Nephron (organoid): Measurements from ENCODE around the gene BRWD1.

Experiments
- H3K27ac Mint-ChIP-seq, 3 experiments: 2 replicates each; pipeline ENCODE4 v1.8.0; 2020; ENCODE audit warnings: mixed read lengths in 3 of 3, mild to moderate bottlenecking in 2 of 3, moderate library complexity in 1 of 3
- H3K27me3 Mint-ChIP-seq: 2 replicates; pipeline ENCODE4 v1.8.0; 2021; ENCODE audit warnings: low read depth, mild to moderate bottlenecking, moderate library complexity, mixed read lengths
- H3K36me3 Mint-ChIP-seq: 2 replicates; pipeline ENCODE4 v1.8.0; 2020; ENCODE audit warnings: low read depth, mixed read lengths
- H3K4me1 Mint-ChIP-seq: 2 replicates; pipeline ENCODE4 v1.8.0; 2020; ENCODE audit warnings: mixed read lengths
- H3K4me3 Mint-ChIP-seq, 3 experiments: 2 replicates each; pipeline ENCODE4 v1.8.0; 2020; ENCODE audit warnings: mild to moderate bottlenecking in 3 of 3, mixed read lengths in 3 of 3, moderate library complexity in 2 of 3
- H3K9me3 Mint-ChIP-seq: 2 replicates; pipeline ENCODE4 v1.8.0; 2020; ENCODE audit warnings: mixed read lengths
- TF ChIP-seq, protein P1 (sequence below), 3 experiments: fragments of 200-600 bp; sonication (generic); IDR thresholded peaks; one replicate each; pipeline ENCODE4 v1.5.0; 2021; ENCODE audit warnings: antibody characterized with exemption in 3 of 3; ENCODE audit not compliant: unreplicated experiment in 3 of 3

The BRWD1 gene

DNA sequence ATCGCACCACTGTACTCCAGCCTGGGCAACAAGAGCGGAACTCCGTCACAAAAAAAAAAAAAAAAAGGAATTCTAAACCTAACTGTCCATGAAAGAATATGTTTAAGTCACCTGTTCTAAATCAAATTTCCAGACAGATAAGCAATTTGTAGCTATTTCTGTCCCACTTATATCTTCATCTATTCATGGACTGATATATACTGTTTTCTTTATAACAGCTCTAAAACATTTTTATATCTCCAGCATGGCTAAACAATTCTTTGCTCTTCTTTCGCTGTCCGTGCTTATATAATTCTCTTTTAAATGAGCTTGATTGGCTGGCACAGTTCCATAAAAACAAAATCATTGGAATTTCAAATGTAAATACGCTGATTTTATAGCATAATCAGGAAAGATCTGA, 30.5 kb downstream of the BRWD1 start:
- Mint-ChIP-seq H3K9me3 (no peaks in the 10 kb centered on the region), H3K4me3 (no peak overlapping the region), H3K36me3 (peaks cover 60% of the 10 kb centered on the region), H3K4me1 (no peaks in the 10 kb centered on the region), H3K27me3 (no peaks in the 10 kb centered on the region), H3K27ac (no peak overlapping the region)
- TF ChIP-seq, protein P1, sequence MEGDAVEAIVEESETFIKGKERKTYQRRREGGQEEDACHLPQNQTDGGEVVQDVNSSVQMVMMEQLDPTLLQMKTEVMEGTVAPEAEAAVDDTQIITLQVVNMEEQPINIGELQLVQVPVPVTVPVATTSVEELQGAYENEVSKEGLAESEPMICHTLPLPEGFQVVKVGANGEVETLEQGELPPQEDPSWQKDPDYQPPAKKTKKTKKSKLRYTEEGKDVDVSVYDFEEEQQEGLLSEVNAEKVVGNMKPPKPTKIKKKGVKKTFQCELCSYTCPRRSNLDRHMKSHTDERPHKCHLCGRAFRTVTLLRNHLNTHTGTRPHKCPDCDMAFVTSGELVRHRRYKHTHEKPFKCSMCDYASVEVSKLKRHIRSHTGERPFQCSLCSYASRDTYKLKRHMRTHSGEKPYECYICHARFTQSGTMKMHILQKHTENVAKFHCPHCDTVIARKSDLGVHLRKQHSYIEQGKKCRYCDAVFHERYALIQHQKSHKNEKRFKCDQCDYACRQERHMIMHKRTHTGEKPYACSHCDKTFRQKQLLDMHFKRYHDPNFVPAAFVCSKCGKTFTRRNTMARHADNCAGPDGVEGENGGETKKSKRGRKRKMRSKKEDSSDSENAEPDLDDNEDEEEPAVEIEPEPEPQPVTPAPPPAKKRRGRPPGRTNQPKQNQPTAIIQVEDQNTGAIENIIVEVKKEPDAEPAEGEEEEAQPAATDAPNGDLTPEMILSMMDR (IDR thresholded peaks at IDR 0.05; ENCODE audit: unreplicated experiment in 3 of 3), result no peak

DNA sequence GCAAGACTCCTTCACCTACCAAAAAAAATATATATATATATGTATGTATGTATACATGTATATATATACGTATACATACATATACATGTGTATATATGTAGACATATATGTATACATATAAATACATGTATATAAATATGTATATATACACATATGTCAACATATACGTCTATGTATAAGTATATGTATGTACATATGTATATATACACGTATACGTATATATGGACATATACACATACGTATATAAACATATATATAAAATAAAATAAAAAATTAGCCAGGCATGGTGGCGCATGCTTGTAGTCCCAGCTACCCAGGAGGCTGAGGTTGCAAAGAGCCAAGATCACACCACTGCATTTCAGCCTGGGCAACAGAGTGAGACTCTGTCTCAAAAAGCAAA, 31.6 kb downstream of the BRWD1 start:
- Mint-ChIP-seq H3K4me3 (no peak overlapping the region), H3K36me3 (peaks cover 55% of the 10 kb centered on the region), H3K9me3 (no peaks in the 10 kb centered on the region), H3K27ac (no peak overlapping the region), H3K27me3 (no peaks in the 10 kb centered on the region), H3K4me1 (no peaks in the 10 kb centered on the region)
- TF ChIP-seq, protein P1 (IDR thresholded peaks at IDR 0.05; ENCODE audit: unreplicated experiment in 3 of 3), result no peak

DNA sequence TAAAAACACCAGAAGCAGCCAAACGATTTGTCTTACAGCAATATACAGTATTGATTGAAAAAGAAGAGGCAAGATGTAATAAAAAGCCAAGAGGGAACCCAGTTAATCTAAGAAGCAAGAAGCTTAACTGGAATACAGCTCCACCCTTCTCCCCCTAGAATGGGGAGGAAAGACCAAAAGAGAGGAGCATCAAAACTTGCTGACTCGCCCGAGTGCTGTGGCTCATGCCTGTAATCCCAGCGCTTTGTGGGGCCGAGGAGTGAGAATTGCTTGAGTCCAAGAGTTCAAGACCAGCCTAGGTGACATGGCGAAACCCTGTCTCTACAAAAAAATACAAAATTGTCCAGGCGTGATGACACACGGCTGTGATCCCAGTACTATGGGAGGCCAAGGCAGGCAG, 32.2 kb downstream of the BRWD1 start:
- H3K27ac Mint-ChIP-seq, result peak overlapping the region in 1 of 3 experiments; percentile 1
- H3K9me3 Mint-ChIP-seq, result no peaks in the 10 kb centered on the region
- TF ChIP-seq, protein P1 (IDR thresholded peaks at IDR 0.05; ENCODE audit: unreplicated experiment in 3 of 3), result no peak
- no peaks in the 10 kb centered on the region for H3K27me3 Mint-ChIP-seq
- no peak overlapping the region for H3K4me3 Mint-ChIP-seq
- no peaks in the 10 kb centered on the region for H3K4me1 Mint-ChIP-seq
- peaks cover 52% of the 10 kb centered on the region for H3K36me3 Mint-ChIP-seq

DNA sequence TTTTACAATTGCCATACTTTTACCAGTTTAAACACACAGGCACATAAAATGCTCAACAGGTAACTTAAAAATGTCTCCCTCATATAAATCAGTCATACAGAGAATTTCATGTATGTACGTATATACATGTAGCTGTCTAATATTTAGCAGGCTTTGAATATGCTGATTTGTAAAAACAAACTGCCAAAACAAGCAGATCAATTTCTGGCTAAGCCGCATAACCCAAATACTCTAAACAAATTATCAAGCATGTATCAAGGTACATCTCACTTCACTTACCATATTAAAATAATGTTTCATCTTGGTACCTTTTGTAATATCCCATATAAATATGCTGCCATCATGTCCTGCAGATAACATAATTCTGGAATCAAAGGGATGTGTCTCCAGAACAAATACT, 43.8 kb downstream of the BRWD1 start:
- Mint-ChIP-seq H3K9me3 (no peaks in the 10 kb centered on the region), H3K4me1 (no peaks in the 10 kb centered on the region), H3K27ac (no peak overlapping the region), H3K36me3 (peaks cover 67% of the 10 kb centered on the region), H3K27me3 (no peaks in the 10 kb centered on the region), H3K4me3 (no peak overlapping the region)
- TF ChIP-seq, protein P1 (IDR thresholded peaks at IDR 0.05; ENCODE audit: unreplicated experiment in 3 of 3), result no peak

DNA sequence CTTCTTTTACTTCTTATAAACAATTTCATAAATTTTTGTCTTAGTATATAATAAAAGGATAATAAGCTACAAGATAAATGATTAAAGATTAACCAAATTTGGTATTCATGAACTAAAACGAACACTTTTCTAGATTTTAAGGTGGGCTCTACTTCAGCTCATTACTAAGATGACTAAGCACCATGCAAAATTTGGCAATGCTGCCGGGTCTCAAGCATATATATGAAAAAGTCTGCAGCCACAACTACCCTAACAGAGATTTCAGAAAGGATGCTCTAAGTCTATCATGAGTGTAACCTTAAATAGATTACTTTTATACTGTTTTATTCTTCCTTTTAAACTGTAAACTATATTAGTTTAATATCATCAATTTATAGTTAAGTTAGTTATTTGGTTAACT, 47.8 kb downstream of the BRWD1 start:
- H3K4me1 Mint-ChIP-seq, result no peaks in the 10 kb centered on the region
- TF ChIP-seq, protein P1 (IDR thresholded peaks at IDR 0.05; ENCODE audit: unreplicated experiment in 3 of 3), result no peak
- no peaks in the 10 kb centered on the region for H3K27me3 Mint-ChIP-seq
- H3K4me3 Mint-ChIP-seq, result no peak overlapping the region
- H3K9me3 Mint-ChIP-seq, result no peaks in the 10 kb centered on the region
- peaks cover 76% of the 10 kb centered on the region for H3K36me3 Mint-ChIP-seq
- H3K27ac Mint-ChIP-seq, result no peak overlapping the region

DNA sequence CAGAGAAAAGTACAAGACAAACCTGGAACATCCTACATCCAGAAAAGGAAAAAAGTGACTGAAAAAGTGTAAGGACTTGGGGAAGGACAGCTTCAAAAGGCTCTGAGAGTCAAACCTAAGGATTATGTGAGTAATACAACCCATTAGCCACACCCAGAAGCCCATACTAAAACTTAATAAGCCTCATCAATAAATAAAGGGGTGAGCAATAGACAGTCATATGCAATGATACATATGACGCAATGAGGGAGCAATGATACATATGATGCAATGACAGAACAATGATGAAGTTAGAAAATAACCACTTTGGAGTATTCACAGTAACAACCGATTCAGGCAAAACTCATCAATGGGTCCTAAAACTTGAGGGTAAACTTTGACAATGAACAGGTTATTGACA, 50.1 kb downstream of the BRWD1 start:
- TF ChIP-seq, protein P1 (IDR thresholded peaks at IDR 0.05; ENCODE audit: unreplicated experiment in 3 of 3), result no peak
- Mint-ChIP-seq H3K36me3 (peaks cover 69% of the 10 kb centered on the region), H3K27ac (no peak overlapping the region), H3K27me3 (no peaks in the 10 kb centered on the region), H3K4me3 (no peak overlapping the region), H3K9me3 (no peaks in the 10 kb centered on the region), H3K4me1 (no peaks in the 10 kb centered on the region)
